HG03460 (cell line): ENCODE measurements around the gene MACROH2A2.

Experiments
- ATAC-seq: cut with Tn5 transposase; IDR thresholded peaks from one replicate; pipeline ENCODE4 v1.9.1; 2021; ENCODE audit not compliant: unreplicated experiment

MACROH2A2 gene

GRCh38 chr10:70125918-70126552, 73.4 kb downstream of the MACROH2A2 start:
- ATAC-seq, result no peak

- ATAC-seq, result no peak
Observed at GRCh38 chr10:70126700-70127395, 74.2 kb downstream of the MACROH2A2 start.

- ATAC-seq, result no peak
Observed at GRCh38 chr10:70130878-70131559, 78.4 kb downstream of the MACROH2A2 start.

GRCh38 chr10:70131560-70131937, 78.9 kb downstream of the MACROH2A2 start:
- no peak for ATAC-seq

- ATAC-seq, result peak; percentile 72
Observed at GRCh38 chr10:70132098-70133029, 79.7 kb downstream of the MACROH2A2 start, which contains the start of gene AIFM2. Gene AIFM2, minus strand, starts transcription at chr10:70132825. Its CDS starts 8,741 bp downstream, at chr10:70124084.

GRCh38 chr10:70135046-70135445, 82.4 kb downstream of the MACROH2A2 start:
- no peak for ATAC-seq

GRCh38 chr10:70135684-70136083, 83.0 kb downstream of the MACROH2A2 start:
- no peak for ATAC-seq

GRCh38 chr10:70137135-70137534, 84.5 kb downstream of the MACROH2A2 start:
- ATAC-seq, result no peak

GRCh38 chr10:70137927-70138883, 85.6 kb downstream of the MACROH2A2 start:
- no peak for ATAC-seq

GRCh38 chr10:70139151-70139996, 86.7 kb downstream of the MACROH2A2 start:
- no peak for ATAC-seq

- no peak for ATAC-seq
Observed at GRCh38 chr10:70139997-70140250, 87.3 kb downstream of the MACROH2A2 start.

GRCh38 chr10:70140297-70140696, 87.7 kb downstream of the MACROH2A2 start:
- no peak for ATAC-seq

GRCh38 chr10:70142555-70142954, 89.9 kb downstream of the MACROH2A2 start:
- ATAC-seq, result no peak

- ATAC-seq, result no peak
Observed at GRCh38 chr10:70144372-70145110, 91.9 kb downstream of the MACROH2A2 start.

- ATAC-seq, result peak; percentile 9
Observed at GRCh38 chr10:70145166-70145665, 92.6 kb downstream of the MACROH2A2 start.

GRCh38 chr10:70145666-70146488, 93.2 kb downstream of the MACROH2A2 start:
- peak; percentile 50 for ATAC-seq

- ATAC-seq, result peak; percentile 85
Observed at GRCh38 chr10:70146489-70147258, 94.0 kb downstream of the MACROH2A2 start, which contains the start of gene TYSND1. Gene TYSND1, minus strand, starts transcription at chr10:70146700. Its CDS starts 114 bp downstream, at chr10:70146586.
